Measurements from ENCODE around the gene CTU2. TPM values are rescaled to one million over a fixed set of nuclear protein-coding genes. Genes with fewer than 3 reads are reported as not detected.

The CTU2 gene
- total and polyA plus RNA-seq, 9 of the 15 experiments (the other 6 are each of a cell fraction or from before 2014, with no cell fraction given): 1.3 to 105 (median 23.2) TPM

DNA sequence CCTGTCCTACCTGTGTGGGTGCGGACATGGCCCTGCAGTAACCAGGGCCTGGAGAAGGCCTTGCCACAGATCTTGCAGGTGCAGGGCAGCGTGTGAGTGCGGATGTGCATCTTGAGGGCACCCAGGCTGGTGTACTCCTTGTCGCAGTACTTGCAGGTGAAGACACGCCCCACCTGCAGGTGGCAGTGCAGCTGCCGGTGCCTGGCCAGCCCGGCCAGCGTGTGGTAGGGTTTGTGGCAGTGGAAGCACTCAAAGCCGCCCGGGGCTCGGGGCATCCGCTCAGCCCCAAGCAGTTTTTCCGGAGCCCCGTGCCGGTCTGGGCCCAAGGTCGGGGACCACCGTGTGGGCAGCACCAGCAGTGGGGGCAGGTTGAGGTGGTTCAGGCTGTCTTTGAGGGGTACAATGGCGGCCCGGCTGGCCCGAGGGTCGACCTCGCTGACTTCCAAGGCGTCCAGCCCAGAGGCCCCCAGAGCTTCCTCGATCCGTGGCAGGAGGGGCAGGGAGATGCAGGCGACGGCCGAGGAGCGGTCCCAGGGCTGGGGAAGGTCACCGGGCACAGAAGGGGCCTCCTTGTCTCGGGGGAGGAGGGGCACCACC, 25.1 kb upstream of the CTU2 start (continued):
- TF ChIP-seq REST (IDR thresholded peaks at IDR 0.05; ENCODE audit: borderline replicate concordance) (peak; percentile 23; the same call in 1 of the 2 replicates), REST (CRISPR knock-in tag; IDR thresholded peaks at IDR 0.05; ENCODE audit: low read depth) (no peak), ZNF354B (CRISPR knock-in tag; IDR thresholded peaks at IDR 0.05) (no peak), NUFIP1 (IDR thresholded peaks at IDR 0.05; ENCODE audit: partially characterized antibody) (peak; percentile 17), ATF7 (IDR thresholded peaks at IDR 0.05) (0 out of 2 replicates have a peak, but pooled peaks have one; percentile 12), SAFB (IDR thresholded peaks at IDR 0.05; ENCODE audit: borderline replicate concordance, low read depth, low read length) (no peak), CTCFL (IDR thresholded peaks at IDR 0.05; ENCODE audit: borderline replicate concordance, insufficient read depth, low read depth, low read length, poor library complexity, severe bottlenecking) (peak; percentile 47), SMC3 (conservative IDR thresholded peaks at IDR 0.05; ENCODE audit: insufficient read depth, low read depth, low read length) (0 out of 2 replicates have a peak, but pooled peaks have one; percentile 24), ZNF146 (CRISPR knock-in tag; IDR thresholded peaks at IDR 0.05; ENCODE audit: unreplicated experiment) (no peak), ETS2 (tag; IDR thresholded peaks at IDR 0.05; ENCODE audit: borderline replicate concordance, poor library complexity, severe bottlenecking) (no peak), MTA3 (IDR thresholded peaks at IDR 0.05; ENCODE audit: borderline replicate concordance) (0 out of 2 replicates have a peak, but pooled peaks have one; percentile 47), ZNF232 (CRISPR knock-in tag; IDR thresholded peaks at IDR 0.05) (no peak), ZFP1 (CRISPR knock-in tag; IDR thresholded peaks at IDR 0.05) (no peak), PCBP1 (IDR thresholded peaks at IDR 0.05; ENCODE audit: low read depth, low read length, poor library complexity, severe bottlenecking) (peak; percentile 61), RB1 (IDR thresholded peaks at IDR 0.05; ENCODE audit: low read depth) (peak; percentile 48)
- TF ChIP-seq, protein P1, sequence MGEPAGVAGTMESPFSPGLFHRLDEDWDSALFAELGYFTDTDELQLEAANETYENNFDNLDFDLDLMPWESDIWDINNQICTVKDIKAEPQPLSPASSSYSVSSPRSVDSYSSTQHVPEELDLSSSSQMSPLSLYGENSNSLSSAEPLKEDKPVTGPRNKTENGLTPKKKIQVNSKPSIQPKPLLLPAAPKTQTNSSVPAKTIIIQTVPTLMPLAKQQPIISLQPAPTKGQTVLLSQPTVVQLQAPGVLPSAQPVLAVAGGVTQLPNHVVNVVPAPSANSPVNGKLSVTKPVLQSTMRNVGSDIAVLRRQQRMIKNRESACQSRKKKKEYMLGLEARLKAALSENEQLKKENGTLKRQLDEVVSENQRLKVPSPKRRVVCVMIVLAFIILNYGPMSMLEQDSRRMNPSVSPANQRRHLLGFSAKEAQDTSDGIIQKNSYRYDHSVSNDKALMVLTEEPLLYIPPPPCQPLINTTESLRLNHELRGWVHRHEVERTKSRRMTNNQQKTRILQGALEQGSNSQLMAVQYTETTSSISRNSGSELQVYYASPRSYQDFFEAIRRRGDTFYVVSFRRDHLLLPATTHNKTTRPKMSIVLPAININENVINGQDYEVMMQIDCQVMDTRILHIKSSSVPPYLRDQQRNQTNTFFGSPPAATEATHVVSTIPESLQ (CRISPR knock-in tag; IDR thresholded peaks at IDR 0.05): no peak
